Right lobe of liver (tissue), 4 donors: ENCODE measurements around the gene C19orf12.

Experiments
- CTCF ChIP-seq, 4 donors: fragments of 200-600 bp in 3 of 4; fragments of 450-650 bp in 1 of 4; IDR thresholded peaks; one replicate each; pipeline versions ENCODE4 v1.5.1 to v1.8.0; 2016 to 2022; ENCODE audit warnings: antibody characterized with exemption in 4 of 4, mild to moderate bottlenecking in 2 of 4
- POLR2A ChIP-seq: fragments of 450-650 bp; IDR thresholded peaks from one replicate; pipeline ENCODE4 v1.6.1; 2017; ENCODE audit warnings: antibody characterized with exemption, mild to moderate bottlenecking
- donor health status: DM: no; HTN: no; CAD: no.
- donor health status: DM: no; HTN: no; CAD: no.
- donor health status: DM: no; HTN: yes; CAD: no.

GRCh38 chr19:29662604-29663404 is 52.3 kb downstream of the C19orf12 start:
- TF ChIP-seq CTCF (IDR thresholded peaks at IDR 0.05) (no peak), POLR2A (no peak)
